ENCODE measurements around the gene RB1. TPM values are rescaled to one million over a fixed set of nuclear protein-coding genes. Genes with fewer than 3 reads are reported as not detected.
A peak's percentile ranks its signal among the peaks of the same experiment; 100 is the strongest.

The RB1 gene
- total and polyA plus RNA-seq, 2 donors (not counting 1 experiment from before 2014, with no cell fraction given): 24.0 to 70.4 TPM

- Histone ChIP-seq H3K4me3 (ENCODE audit: control extremely low read depth in 1 of 5, extremely low read depth in 1 of 5, insufficient read depth in 1 of 5, low read depth in 2 of 5, low read length in 4 of 5) (no peak overlapping the region), H3K27me3 (replicated peaks in 1 of 4; ENCODE audit: control extremely low read depth in 1 of 4, control insufficient read depth in 3 of 4, insufficient read depth in 4 of 4, low read length in 3 of 4) (no peaks in the 10 kb centered on the region), H3K4me1 (ENCODE audit: control insufficient read depth in 2 of 2, insufficient read depth in 2 of 2, low read length in 2 of 2) (peaks cover 53 to 57% of the 10 kb centered on the region in 2 donors), H3K4me2 (replicated peaks; ENCODE audit: low read depth, low read length, poor library complexity, severe bottlenecking) (no peak overlapping the region), H4K20me1 (ENCODE audit: control insufficient read depth, insufficient read depth, low read length, poor library complexity, severe bottlenecking) (no peaks in the 10 kb centered on the region), H2AFZ (ENCODE audit: insufficient read depth, low read depth, low read length, poor library complexity, severe bottlenecking) (no peak overlapping the region), H3K27ac (ENCODE audit: low read length in 2 of 2) (no peak overlapping the region), H3K36me3 (replicated peaks in 1 of 2; ENCODE audit: control extremely low read depth in 1 of 2, control insufficient read depth in 1 of 2, extremely low read depth in 1 of 2, insufficient read depth in 2 of 2, low read length in 1 of 2) (no peaks in the 10 kb centered on the region), H3K9me3 (ENCODE audit: control extremely low read depth in 1 of 3, control insufficient read depth in 2 of 3, insufficient read depth in 1 of 3, low read length in 2 of 3) (peaks cover 0 to 9% (median 3%) of the 10 kb centered on the region in 3 donors), H3K79me2 (ENCODE audit: control insufficient read depth, insufficient read depth, low read length) (no peaks in the 10 kb centered on the region), H3K9ac (ENCODE audit: low read length) (no peak overlapping the region)
- POLR2A ChIA-PET: no interaction called here
- Mint-ChIP-seq H3K4me3 (no peak overlapping the region), H3K27ac (no peak overlapping the region), H3K9me3 (ENCODE audit: insufficient read depth) (no peaks in the 10 kb centered on the region), H3K4me1 (peaks cover 34% of the 10 kb centered on the region), H3K27me3 (no peaks in the 10 kb centered on the region)
- DNase-seq (no peak), ATAC-seq (ENCODE audit: low read depth) (no peak)
- WGBS (ENCODE audit: insufficient coverage): no CpG with 5 or more reads among the region's 3 CpGs
- CTCF ChIA-PET: interaction anchor here (0.8 kb wide), 1 partner anchor 16 kb away, joined by 4 read pairs; no protein-coding TSS in a partner anchor
- intact Hi-C loops (cut with micrococcal nuclease): loop anchor here (5.0 kb wide), 1 partner anchor 487 kb away; the partner anchor contains the start of gene FNDC3A
- TF ChIP-seq EZH2 (IDR thresholded peaks at IDR 0.05; ENCODE audit: borderline replicate concordance, insufficient read depth, low read depth, low read length, poor library complexity, severe bottlenecking) (no peak), CTCF (IDR thresholded peaks at IDR 0.05) (no peak)
These were observed 186.7 kb downstream of the RB1 start for GRCh38 chr13:48490241-48490640.

GRCh38 chr13:48491423-48492095 is 188.0 kb downstream of the RB1 start:
- Mint-ChIP-seq H3K27me3 (no peaks in the 10 kb centered on the region), H3K4me1 (peaks cover 37% of the 10 kb centered on the region), H3K4me3 (no peak overlapping the region), H3K27ac (peak overlapping the region; percentile 79), H3K9me3 (ENCODE audit: insufficient read depth) (no peaks in the 10 kb centered on the region)
- Histone ChIP-seq H3K4me2 (replicated peaks; ENCODE audit: low read depth, low read length, poor library complexity, severe bottlenecking) (peak overlapping the region; percentile 74), H2AFZ (ENCODE audit: insufficient read depth, low read depth, low read length, poor library complexity, severe bottlenecking) (peak overlapping the region; percentile 20), H3K4me3 (ENCODE audit: control extremely low read depth in 1 of 5, extremely low read depth in 1 of 5, insufficient read depth in 1 of 5, low read depth in 2 of 5, low read length in 4 of 5) (peak overlapping the region in 4 of 5 experiments; percentile 14 to 42 (median 25)), H3K27me3 (replicated peaks in 1 of 4; ENCODE audit: control extremely low read depth in 1 of 4, control insufficient read depth in 3 of 4, insufficient read depth in 4 of 4, low read length in 3 of 4) (no peaks in the 10 kb centered on the region), H3K9me3 (ENCODE audit: control extremely low read depth in 1 of 3, control insufficient read depth in 2 of 3, insufficient read depth in 1 of 3, low read length in 2 of 3) (peaks cover 0 to 9% (median 3%) of the 10 kb centered on the region in 3 donors), H3K36me3 (replicated peaks in 1 of 2; ENCODE audit: control extremely low read depth in 1 of 2, control insufficient read depth in 1 of 2, extremely low read depth in 1 of 2, insufficient read depth in 2 of 2, low read length in 1 of 2) (no peaks in the 10 kb centered on the region), H3K4me1 (ENCODE audit: control insufficient read depth in 2 of 2, insufficient read depth in 2 of 2, low read length in 2 of 2) (peaks cover 53 to 57% of the 10 kb centered on the region in 2 donors), H4K20me1 (ENCODE audit: control insufficient read depth, insufficient read depth, low read length, poor library complexity, severe bottlenecking) (no peaks in the 10 kb centered on the region), H3K27ac (ENCODE audit: low read length in 2 of 2) (peak overlapping the region; percentile 63 to 66), H3K9ac (ENCODE audit: low read length) (peak overlapping the region; percentile 55), H3K79me2 (ENCODE audit: control insufficient read depth, insufficient read depth, low read length) (no peaks in the 10 kb centered on the region)
- CTCF ChIA-PET: no interaction called here
- ATAC-seq (ENCODE audit: low read depth): no peak
- no peak for DNase-seq
- POLR2A ChIA-PET: interaction anchor here (1.8 kb wide), 1 partner anchor 41 kb away, joined by 9 read pairs; the partner anchor contains the start of gene RCBTB2
- TF ChIP-seq CTCF (IDR thresholded peaks at IDR 0.05): no peak
- TF ChIP-seq EZH2 (IDR thresholded peaks at IDR 0.05; ENCODE audit: borderline replicate concordance, insufficient read depth, low read depth, low read length, poor library complexity, severe bottlenecking): no peak
- intact Hi-C loops (cut with micrococcal nuclease): loop anchor here (1.0 to 5.0 kb wide), 7 partner anchors 9 to 486 kb away; partner anchors contain the start of gene FNDC3A

Measured in B cell (primary cell).